ENCODE data around the gene PGBD1. TPM values are rescaled to one million over a fixed set of nuclear protein-coding genes. Genes with fewer than 3 reads are reported as not detected.
"Not testable (repeated sequence)": the region's sequence is repeated elsewhere in the genome, so short reads cannot be mapped to it uniquely, and the experiment has no call there.

The PGBD1 gene
- total RNA-seq, 1 experiment from 2014 or later, result 2.5 TPM

- Mint-ChIP-seq H3K27me3 (ENCODE audit: insufficient read depth, unreplicated experiment) (no peaks in the 10 kb centered on the region), H3K27ac (ENCODE audit: low read depth, unreplicated experiment) (no peak overlapping the region), H3K36me3 (ENCODE audit: insufficient read depth, unreplicated experiment) (no peaks in the 10 kb centered on the region), H3K9me3 (ENCODE audit: unreplicated experiment) (no peaks in the 10 kb centered on the region), H3K4me1 (ENCODE audit: insufficient read depth, unreplicated experiment) (no peaks in the 10 kb centered on the region), H3K4me3 (ENCODE audit: unreplicated experiment) (no peak overlapping the region)
- intact Hi-C loops (cut with micrococcal nuclease), result no loop called here
- no TSS peak for BruUV-seq (replicated peaks)
- no peak for DNase-seq (ENCODE audit: unreplicated experiment)
- ChIA-PET CTCF (no interaction called here), POLR2A (interaction anchor here (2.9 kb wide), 1 partner anchor 20 kb away, joined by 10 read pairs; the partner anchor contains the start of gene ZSCAN31)
- TF ChIP-seq CTCF (IDR thresholded peaks at IDR 0.05; ENCODE audit: unreplicated experiment), result no peak
These were observed 34.3 kb downstream of the PGBD1 start for GRCh38 chr6:28315628-28316027.

GRCh38 chr6:28317866-28318265, 36.5 kb downstream of the PGBD1 start:
- not testable (repeated sequence) for DNase-seq (ENCODE audit: unreplicated experiment)
- CTCF ChIA-PET, result interaction anchor here (0.9 kb wide), 1 partner anchor 14 kb away, joined by 3 read pairs; no protein-coding TSS in a partner anchor

GRCh38 chr6:28322661-28323060, 41.3 kb downstream of the PGBD1 start:
- CTCF ChIA-PET, result no interaction called here
- Mint-ChIP-seq H3K9me3 (ENCODE audit: unreplicated experiment) (peaks cover 30% of the 10 kb centered on the region), H3K27ac (ENCODE audit: low read depth, unreplicated experiment) (no peak overlapping the region), H3K4me3 (ENCODE audit: unreplicated experiment) (no peak overlapping the region), H3K4me1 (ENCODE audit: insufficient read depth, unreplicated experiment) (no peaks in the 10 kb centered on the region), H3K36me3 (ENCODE audit: insufficient read depth, unreplicated experiment) (peaks cover 10% of the 10 kb centered on the region), H3K27me3 (ENCODE audit: insufficient read depth, unreplicated experiment) (no peaks in the 10 kb centered on the region)
- intact Hi-C loops (cut with micrococcal nuclease), result no loop called here
- POLR2A ChIA-PET, result interaction anchor here (0.9 to 1.1 kb wide), 2 partner anchors 10 to 13 kb away, joined by 3 to 5 read pairs; partner anchors contain the start of gene ZSCAN31
- DNase-seq (ENCODE audit: unreplicated experiment), result no peak
- TF ChIP-seq CTCF (IDR thresholded peaks at IDR 0.05; ENCODE audit: unreplicated experiment), result no peak
- no TSS peak for BruUV-seq (replicated peaks)

More at GRCh38 chr6:28317866-28318265, 36.5 kb downstream of the PGBD1 start:
- intact Hi-C loops (cut with micrococcal nuclease); H3K27ac Mint-ChIP-seq (ENCODE audit: low read depth, unreplicated experiment); H3K9me3 Mint-ChIP-seq (ENCODE audit: unreplicated experiment); H3K4me1 Mint-ChIP-seq (ENCODE audit: insufficient read depth, unreplicated experiment); H3K27me3 Mint-ChIP-seq (ENCODE audit: insufficient read depth, unreplicated experiment); H3K4me3 Mint-ChIP-seq (ENCODE audit: unreplicated experiment); H3K36me3 Mint-ChIP-seq (ENCODE audit: insufficient read depth, unreplicated experiment); BruUV-seq (replicated peaks): not testable (repeated sequence)
- POLR2A ChIA-PET, result interaction anchor here (0.6 to 2.9 kb wide), 2 partner anchors 18 to 1328 kb away, joined by 3 to 10 read pairs; partner anchors contain the start of gene ZSCAN31

- DNase-seq (ENCODE audit: unreplicated experiment), result no peak
- Mint-ChIP-seq H3K27ac (ENCODE audit: low read depth, unreplicated experiment) (no peak overlapping the region), H3K36me3 (ENCODE audit: insufficient read depth, unreplicated experiment) (peaks cover 10% of the 10 kb centered on the region), H3K9me3 (ENCODE audit: unreplicated experiment) (peaks cover 35% of the 10 kb centered on the region), H3K4me1 (ENCODE audit: insufficient read depth, unreplicated experiment) (no peaks in the 10 kb centered on the region), H3K27me3 (ENCODE audit: insufficient read depth, unreplicated experiment) (no peaks in the 10 kb centered on the region), H3K4me3 (ENCODE audit: unreplicated experiment) (no peak overlapping the region)
- no peak for TF ChIP-seq CTCF (IDR thresholded peaks at IDR 0.05; ENCODE audit: unreplicated experiment)
- POLR2A ChIA-PET, result interaction anchor here (1.0 to 1.9 kb wide), 2 partner anchors 12 to 72 kb away, joined by 3 to 6 read pairs; partner anchors contain the start of genes ZKSCAN4 and ZSCAN31
- CTCF ChIA-PET, result interaction anchor here (1.0 kb wide), 1 partner anchor 33 kb away, joined by 5 read pairs; no protein-coding TSS in a partner anchor
- BruUV-seq (replicated peaks), result no TSS peak
- intact Hi-C loops (cut with micrococcal nuclease), result no loop called here
These were observed 42.5 kb downstream of the PGBD1 start for GRCh38 chr6:28323813-28324424.
